GM12891 (cell line): ENCODE measurements around the gene BIK.
"Not testable (repeated sequence)": the region's sequence is repeated elsewhere in the genome, so short reads cannot be mapped to it uniquely, and the experiment has no call there.

Experiments used
- POLR2A ChIP-seq: IDR thresholded peaks from 2 replicates; pipeline ENCODE4 v1.6.1; 2011; ENCODE audit warnings: low read depth, low read length, control low read depth
- POLR2AphosphoS5 ChIP-seq: IDR thresholded peaks from 2 replicates; pipeline ENCODE4 v1.6.1; 2011; ENCODE audit warnings: low read depth, low read length, control low read depth
- SPI1 ChIP-seq: IDR thresholded peaks from 2 replicates; pipeline ENCODE4 v1.6.1; 2011; ENCODE audit warnings: low read depth, low read length, control low read depth
- TAF1 ChIP-seq: IDR thresholded peaks from 2 replicates; pipeline ENCODE4 v1.6.1; 2011; ENCODE audit warnings: low read depth, low read length, control low read depth

DNA sequence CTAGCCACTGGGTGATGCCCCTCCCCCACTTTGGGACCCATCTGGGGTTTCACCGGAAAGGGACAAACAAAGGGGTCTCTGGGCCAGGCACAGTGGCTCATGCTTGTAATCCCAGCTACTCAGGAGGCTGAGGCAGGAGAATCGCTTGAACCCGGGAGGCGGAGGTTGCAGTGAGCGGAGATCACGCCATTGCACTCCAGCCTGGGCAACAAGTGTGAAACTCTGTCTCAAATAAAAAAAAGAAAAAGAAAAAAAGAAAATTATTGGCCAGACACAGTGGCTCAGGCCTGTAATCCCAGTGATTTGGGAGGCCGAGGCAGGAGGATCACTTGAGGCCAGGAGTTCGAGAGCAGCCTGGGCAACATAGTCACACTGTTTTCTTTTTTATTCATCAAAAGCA lies 34.8 kb downstream of the BIK start:
- TF ChIP-seq POLR2A, TAF1, POLR2AphosphoS5, SPI1: not testable (repeated sequence)
